ENCODE results near the gene STYXL1.
"Not testable (repeated sequence)": the region's sequence is repeated elsewhere in the genome, so short reads cannot be mapped to it uniquely, and the experiment has no call there.

STYXL1 gene

DNA sequence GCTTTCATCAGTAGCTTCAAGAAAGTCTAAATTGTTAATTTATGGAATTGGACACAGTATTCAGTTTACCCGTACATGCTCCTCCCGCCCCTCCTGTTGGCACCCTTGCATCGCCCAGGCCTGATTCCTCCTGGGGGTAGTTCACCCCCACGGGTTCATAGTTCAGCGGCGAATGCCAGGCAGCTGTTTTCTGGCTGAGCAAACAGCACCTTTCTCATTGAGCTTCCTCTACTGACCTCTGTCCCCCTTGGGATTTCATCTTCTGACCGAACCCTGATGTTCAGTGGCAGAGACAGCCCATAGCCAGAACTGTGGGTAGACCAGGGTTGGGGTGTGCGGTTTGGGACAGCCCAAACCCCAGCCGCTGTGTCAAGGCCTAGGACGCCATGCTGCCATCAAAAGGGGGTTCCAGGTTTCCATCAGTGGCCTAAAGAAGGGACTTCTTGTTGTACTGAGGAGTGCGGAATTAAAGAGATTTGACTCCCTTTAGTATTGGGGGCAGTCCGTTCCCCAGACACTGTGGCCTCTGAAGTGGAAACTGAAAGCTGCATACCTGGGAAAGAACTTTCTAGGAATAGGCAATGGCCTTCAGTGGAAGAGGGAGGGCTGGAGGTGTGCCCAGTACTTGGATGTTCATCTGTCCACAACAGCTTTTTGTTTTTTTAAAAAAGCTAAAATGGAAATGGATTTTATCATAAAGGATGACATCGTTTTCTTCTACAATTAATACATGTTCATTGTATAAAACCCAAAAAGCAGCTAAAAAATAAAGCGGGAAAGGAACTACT, 19.1 kb upstream of the STYXL1 start:
- no peak for DNase-seq (ENCODE audit: low spot score)

DNA sequence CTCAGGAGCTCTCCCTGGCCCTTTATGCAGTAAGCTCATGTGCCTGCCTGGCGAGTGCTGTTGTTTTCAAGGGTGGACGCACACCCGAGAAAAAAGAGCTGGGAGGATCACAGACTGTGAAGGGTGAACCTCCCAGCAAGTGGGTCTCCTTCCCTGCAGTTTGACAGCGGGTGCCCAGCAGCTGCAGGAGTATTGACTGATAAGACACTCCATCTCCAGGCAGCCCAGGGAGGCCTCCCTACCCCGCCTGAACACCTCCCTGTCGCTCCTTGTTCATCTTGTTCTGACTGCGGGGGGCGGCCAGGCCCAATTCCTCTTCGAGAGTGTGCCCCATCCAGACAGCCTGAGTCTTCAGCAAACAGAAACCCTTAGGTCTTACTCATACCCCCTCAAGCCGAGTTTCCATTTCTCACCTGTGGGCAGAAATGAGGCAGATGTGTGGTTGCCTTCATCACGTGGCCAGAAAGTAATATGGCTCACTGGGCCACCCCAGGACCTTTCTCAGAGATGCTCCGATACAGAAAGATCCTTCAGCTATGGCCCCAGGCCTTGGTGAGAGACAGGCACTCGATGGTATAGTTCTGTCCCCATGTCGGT, 17.3 kb upstream of the STYXL1 start:
- DNase-seq (ENCODE audit: low spot score) = no peak

DNA sequence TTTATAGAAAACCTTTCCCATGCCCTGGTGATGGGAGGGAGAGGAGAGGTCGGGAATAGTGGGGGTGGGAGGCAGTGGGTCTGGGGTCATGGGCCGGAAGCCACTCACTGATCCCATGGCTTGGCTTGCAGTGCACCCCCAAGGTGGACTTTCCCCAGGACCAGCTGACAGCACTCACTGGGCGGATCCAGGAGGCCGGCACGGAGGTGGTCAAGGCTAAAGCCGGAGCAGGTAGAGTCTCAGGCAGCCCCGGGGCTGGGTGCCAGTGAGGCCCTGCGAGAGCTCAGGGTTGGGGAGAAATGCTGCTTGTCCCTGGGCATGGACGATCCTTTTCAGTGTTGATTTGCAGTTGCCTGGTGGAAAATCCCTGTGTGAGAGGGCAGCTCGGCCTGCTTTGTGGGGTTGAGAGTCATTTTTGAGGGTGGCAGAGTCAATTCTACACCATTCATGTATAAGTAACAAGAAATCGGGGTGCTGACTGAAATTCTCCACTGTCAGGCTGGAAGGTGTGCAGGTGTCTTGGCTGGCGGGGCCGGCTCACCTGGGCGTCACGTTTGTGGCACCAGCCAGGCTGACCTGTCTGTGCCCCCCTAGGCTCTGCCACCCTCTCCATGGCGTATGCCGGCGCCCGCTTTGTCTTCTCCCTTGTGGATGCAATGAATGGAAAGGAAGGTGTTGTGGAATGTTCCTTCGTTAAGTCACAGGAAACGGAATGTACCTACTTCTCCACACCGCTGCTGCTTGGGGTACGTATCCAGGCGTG, 16.6 kb upstream of the STYXL1 start:
- no peak for DNase-seq (ENCODE audit: low spot score)

DNA sequence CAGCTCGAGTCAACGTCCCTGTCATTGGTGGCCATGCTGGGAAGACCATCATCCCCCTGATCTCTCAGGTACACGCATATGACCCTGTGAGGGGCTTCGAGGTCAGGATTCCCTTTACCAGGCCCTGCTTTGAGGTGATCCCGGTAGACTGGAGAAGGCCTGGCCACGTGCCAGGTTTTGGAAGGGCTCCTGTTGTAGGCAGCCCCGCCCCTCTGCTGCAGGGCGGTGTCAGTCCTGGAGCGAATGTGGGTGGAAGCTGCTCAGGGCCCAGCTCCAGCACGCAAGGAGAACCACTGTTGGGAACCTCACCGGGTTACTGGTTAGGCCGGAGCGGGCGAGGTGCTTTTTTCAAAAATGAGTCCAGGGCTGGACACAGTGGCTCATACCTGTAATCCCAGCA, 15.7 kb upstream of the STYXL1 start:
- DNase-seq (ENCODE audit: low spot score) = no peak

DNA sequence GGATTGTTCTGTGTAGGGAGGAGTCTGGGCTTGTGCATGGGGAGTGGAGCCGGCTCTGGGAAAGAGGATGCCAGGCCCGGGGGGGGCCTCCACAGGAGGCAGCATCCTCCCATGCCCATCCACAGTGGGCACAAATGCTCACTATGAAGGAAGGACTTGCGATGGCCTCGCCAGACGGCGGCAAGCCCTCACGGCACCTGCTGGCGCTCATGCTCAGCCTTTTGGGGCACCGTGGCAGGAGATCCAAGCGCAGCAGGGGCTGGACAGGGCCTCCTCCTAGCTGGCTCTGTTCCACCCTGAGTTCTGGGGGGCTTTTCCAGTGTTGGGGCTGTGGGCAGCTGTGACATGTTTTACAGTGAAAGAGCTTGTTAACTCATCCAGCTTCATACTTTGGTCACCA, 15.3 kb upstream of the STYXL1 start:
- DNase-seq (ENCODE audit: low spot score) = no peak

DNA sequence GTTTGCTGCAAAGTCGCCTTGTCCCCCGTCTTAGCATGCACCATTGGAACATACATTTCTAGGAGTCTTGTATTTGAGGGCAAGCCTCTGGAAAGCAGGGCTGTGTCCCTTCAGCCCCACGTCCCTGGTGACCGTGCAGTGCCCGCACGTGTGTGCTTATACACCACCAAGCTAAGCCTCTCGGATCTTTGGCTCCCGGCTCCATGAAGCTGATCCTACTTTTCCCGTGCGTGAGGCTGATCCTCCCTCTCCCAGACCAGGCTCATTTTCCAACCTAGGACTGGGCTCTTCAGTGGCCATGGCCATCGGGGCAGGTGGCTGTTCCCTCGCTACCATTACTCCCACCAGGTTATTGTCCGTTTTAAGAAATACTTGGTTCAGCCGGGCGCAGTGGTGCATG, 14.5 kb upstream of the STYXL1 start:
- DNase-seq (ENCODE audit: low spot score) = no peak

DNA sequence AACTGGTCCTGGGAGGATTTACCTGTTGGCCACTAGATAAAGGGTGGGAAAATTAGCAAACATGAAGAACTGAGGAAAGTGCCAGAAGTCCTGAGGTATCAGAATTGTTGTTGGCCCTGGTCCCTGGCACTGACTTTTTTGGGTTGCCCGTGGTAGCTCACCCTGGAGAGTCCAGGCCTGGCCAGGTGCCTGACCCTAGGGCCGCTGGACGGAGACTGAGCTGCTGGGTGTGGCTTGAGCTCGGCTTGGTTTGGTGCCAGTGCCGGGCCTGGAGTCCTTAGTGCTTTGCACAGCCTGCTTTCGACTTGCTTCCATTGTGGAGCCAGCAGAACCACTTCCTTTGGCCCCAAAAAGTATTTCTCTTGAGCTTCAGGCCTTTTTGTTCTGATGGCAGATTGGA, 13.0 kb upstream of the STYXL1 start:
- DNase-seq (ENCODE audit: low spot score) = no peak

DNA sequence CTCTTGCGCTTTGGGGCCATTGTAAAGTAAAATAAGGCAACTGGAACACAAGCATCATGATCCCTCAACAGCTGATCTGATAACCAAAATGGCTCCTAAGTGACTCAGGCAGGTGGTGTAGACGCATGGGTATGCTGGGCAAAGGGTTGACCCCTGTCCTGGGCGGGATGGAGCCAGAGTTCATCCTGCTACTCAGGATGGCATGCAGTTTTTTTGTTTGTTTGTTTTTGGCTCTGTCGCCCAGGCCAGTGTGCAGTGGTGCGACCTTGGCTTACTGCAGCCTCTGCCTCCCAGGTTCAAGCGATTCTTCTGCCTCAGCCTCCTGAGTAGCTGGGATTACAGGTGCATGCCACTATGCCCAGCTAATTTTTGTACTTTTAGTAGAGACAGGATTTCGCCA, 10.9 kb upstream of the STYXL1 start:
- DNase-seq (ENCODE audit: low spot score) = not testable (repeated sequence)

DNA sequence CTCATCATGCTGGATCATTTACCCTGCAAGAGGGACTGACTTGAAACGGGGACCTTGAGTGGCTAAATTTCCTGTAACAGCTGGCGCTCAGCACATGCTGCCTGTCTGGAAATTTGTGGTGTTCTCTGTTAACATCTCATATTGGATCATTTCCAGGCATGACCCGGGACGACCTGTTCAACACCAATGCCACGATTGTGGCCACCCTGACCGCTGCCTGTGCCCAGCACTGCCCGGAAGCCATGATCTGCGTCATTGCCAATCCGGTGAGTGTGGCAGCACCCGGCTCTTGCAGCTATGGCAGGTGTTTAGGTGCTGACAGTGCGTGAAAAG, 10.0 kb upstream of the STYXL1 start:
- DNase-seq (ENCODE audit: low spot score) = no peak

DNA sequence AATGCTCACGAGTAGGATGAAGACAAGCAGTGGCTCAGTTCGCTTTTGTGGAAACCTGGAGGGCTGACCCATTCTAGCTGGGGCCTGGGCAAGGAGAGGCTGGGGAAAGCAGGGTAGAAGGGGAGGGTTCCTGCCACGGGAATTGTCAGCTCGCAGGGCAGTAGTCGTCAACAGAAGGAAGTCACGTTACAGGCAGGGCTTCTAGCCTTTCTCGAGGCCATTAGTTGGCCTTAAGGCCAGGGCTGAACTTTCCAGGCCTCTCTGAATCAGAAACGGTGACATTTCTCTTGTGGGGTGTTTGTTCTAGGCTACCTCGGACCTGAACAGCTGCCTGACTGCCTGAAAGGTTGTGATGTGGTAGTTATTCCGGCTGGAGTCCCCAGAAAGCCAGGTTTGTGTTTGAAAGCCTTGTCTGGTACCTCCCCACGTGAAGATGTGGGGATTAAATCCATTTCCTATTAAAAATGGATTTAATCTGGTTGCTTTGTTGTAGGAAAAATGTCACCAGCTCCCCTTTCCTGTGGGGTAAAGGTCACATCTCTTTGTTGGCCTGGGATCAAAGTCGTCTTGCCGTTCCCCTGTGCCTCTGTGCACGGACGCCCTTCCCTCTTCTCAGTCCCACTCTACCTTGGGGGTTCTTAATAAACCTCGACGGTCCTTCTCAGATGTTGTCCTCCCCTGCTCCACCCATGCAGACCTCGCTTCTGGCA, 9.5 kb upstream of the STYXL1 start:
- no peak for DNase-seq (ENCODE audit: low spot score)

DNA sequence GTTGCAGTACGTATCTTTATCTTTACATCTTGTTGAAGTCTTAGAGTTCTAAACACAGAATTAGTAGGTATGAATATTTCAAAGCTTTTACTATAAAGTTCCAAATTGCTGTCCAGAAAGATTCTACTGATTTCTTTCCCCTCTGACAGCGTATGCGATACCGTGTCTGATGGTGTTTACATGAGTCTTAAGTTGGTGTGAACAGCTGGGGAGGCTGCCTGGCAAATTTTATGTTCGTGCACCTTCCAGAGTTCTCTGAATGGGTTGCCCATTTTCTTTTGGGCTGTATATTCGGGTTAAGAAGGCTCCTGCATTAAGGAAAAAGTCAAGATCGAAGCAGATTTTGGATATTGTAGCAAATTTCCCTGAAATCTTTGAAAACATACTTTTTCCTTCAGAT, 8.4 kb upstream of the STYXL1 start:
- DNase-seq (ENCODE audit: low spot score) = no peak

DNA sequence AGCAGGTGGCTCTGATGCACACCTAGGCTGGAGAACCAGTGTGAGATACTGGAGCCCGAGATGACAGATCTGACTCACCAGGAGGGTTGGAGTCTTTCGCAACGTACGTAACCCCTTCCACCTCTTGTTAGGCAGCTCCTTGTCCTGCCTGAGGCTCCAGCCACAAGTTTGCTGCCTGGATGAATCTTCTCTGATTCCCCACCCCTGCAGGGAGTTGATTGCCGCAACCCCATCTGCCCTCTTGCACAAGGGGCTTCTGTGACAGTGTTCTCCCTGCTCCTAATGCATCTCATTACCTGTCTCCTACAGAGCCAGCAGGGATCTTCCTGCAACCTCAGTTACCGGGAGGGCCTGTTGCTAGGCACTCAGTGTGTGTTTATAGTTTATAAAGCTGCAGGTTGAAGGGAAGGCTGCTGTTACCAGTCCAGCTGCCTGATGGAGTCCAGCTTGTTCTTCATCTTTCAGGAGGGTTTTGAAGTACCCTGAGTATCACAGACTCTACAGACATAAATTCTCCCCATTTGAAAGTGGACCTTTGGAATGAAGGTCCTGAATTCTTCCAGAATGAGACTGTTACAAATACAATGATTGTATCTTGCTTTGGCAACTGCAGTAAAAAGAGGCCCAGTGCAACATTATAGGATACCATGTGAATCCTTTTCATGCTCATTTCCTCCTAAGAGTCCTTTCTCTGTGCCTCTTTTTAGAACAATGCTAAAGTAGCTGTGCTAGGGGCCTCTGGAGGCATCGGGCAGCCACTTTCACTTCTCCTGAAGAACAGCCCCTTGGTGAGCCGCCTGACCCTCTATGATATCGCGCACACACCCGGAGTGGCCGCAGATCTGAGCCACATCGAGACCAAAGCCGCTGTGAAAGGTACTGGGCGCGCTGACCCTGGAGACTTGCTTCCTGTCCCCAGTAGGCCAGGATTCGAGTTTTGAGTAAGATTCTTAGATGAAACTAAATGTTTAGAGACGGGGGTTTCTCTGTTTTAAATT, 6.6 kb upstream of the STYXL1 start:
- DNase-seq (ENCODE audit: low spot score) = peak; percentile 55

DNA sequence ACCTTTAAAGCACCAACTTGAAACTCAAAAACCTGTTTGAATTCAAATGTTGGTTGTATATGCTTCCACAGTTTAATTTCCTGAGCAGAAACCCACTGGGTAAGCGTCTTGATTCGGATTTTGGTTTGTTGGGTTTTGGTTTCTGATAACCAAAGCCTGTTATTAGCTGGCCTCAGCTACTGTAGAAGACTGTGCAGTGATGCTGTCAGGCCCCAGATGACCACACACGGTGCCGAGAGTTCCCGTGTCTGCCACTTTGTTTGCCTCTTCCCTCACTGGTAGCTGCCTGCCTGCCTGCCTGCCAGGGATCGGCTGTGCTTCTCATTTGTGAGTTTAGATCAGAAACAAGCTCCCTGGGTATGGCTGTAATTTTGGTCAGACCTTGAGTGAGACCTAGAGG, 5.7 kb upstream of the STYXL1 start:
- no peak for DNase-seq (ENCODE audit: low spot score)

DNA sequence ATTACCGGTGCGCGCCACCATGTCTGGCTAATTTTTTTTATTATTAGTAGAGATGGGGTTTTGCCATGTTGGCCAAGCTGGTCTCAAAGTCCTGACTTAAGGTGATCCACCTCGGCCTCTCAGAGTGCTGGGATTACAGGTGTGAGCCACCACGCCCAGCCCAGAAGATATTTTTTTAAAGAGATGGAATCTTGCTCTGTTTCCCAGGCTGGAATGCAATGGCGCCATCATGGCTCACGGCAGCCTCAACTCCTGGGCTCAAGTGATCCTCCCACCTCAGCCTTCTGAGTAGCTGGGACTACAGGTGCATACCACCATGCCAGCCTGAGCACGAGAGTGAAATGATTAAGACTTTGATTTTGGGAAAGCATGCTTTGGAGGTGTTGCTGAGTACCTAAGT, 4.9 kb upstream of the STYXL1 start:
- DNase-seq (ENCODE audit: low spot score) = not testable (repeated sequence)

DNA sequence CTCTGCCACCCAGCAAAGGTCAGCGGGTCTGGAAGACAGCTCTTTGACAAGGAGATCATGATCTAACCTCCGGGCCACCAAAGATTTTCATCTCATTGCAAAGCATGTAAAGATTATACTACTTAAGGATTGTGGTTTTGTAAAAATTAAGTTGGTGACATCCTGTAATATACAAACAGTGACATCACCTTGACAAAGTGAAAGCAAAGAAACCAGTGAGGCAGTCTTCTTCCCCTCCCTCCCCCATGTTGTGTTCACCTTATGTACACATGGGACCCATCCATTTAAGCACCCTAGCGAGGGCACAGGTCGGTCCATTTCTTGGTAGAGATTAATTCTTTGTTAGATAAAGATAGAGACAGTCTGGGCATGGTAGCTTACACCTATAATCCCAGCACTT, 4.0 kb upstream of the STYXL1 start:
- no peak for DNase-seq (ENCODE audit: low spot score)

DNA sequence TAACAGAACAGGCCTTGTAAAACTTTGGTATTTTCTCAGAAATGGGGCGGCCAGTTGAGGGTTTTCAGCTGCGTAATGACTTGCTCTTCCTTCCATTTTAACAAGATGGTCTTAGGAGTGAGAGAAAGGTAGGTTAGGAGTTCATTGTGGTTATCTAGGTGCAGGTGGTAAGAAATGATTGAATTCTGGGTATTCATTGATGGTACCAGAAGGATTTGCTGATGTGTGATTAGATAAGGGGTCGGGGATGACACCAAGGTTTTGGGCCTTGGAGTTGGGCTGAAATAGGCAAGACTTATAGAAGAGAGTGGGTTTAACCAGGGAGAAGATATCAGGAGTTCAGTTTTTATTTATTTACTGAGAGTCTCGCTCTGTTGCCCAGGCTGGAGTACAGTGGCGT, 2.7 kb upstream of the STYXL1 start:
- no peak for DNase-seq (ENCODE audit: low spot score)

DNA sequence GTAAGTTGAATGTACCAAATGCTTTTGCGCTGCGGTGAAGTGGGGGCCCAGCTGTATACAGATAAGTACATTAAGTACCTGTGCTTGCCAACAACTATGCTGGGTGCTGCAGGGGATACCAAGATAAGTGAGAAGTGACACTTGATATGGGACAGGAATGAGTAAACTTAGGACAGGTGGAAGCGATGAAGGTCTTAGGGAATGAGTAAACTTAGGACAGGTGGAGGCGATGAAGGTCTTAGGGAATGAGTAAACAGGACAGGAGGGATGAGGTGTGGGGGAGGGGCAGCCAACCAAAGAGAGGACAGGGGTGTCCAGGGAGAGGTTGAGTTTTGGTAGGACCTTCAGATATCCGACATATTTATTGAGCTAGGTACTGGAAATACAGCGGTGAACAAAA, 1.5 kb upstream of the STYXL1 start:
- DNase-seq (ENCODE audit: low spot score) = no peak

DNA sequence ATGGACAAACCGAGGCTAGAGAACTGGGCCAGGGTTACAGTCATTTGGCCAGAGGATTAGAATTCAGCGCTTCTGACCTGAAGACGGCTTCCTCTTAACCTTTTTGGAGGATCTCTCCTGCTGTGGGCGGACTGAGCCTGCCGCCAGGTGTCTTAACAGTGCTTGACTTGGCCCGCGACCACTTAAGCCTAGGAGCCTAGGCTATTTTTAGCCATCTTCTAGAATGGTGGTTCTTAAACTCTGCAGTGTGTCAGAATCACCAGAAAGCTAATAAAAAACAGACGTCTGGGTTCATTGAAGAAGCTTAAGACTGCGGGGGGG, 828 bp upstream of the STYXL1 start:
- DNase-seq (ENCODE audit: low spot score) = no peak

DNA sequence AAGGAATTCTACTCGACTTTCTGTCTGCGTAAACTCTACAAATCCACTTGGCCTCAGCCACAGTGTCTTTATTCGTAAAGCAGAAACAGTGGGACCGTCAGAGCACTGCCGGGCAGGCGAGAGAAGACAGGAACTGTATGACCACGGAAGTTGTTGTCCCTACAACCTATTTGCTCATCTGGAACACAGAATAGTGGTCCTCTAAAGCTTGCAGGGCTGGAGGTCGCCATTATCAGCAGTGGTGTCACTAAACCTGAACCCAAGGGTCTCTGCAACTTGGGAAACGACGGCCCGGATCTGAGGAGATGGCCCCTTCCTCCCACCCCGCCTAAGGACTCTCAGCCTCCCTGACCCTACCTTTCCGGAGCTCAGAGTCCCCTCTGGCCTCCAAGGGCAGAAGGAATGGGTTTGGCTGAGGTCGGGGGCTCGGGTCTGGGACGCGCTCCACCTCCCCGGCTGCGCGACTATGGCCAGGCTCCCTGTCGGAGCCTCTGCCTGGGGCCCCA, 442 bp downstream of the STYXL1 start:
- peak; percentile 16 for DNase-seq (ENCODE audit: low spot score)

DNA sequence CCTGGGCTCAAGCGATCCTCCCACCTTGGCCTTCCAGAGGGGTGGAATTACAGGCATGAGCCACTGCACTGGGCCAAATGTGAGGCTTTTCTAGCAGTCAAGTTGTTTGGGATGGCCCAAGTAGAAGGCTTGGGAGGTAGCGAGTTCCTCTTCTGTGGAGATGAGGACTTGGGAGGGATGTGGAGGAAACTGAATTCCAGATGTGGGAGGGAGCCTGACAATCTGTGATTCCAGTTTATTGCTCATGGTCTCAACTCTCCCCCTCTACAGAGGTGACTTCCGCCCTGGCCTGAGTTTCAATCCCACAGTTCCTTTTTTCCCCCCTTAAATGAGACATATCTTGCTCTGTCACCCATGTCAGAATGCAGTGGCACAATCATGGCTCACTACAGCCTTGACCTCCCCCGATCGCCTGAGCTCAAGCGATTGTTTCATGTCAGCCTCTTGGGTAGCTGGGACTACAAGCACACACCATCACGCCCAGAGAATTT, 3.4 kb downstream of the STYXL1 start:
- DNase-seq (ENCODE audit: low spot score) = no peak

DNA sequence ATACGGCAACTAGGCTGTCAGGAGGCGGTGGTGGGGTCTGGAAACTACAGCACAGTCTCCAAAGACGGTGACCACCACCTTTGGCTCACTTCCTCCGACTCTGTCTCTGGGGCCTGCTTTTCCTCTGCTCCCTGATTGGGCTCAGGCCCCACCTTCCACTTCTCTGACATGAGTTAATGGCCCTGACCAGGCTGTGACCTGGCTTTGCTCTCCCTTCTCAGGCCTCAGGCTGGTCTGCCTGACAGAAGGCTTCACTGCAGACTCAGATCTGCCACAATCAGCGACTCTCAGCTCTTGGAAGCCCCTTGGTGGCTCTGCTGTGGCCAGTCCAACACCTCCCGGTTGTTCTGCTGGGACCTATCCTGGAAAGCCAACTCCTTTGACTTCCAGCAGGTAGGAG, 7.7 kb downstream of the STYXL1 start:
- DNase-seq (ENCODE audit: low spot score) = no peak
